HG03442 (cell line): ENCODE data around the gene PRUNE2.
"Not testable (repeated sequence)": the region's sequence is repeated elsewhere in the genome, so short reads cannot be mapped to it uniquely, and the experiment has no call there.

Experiments
- ATAC-seq: cut with Tn5 transposase; IDR thresholded peaks from one replicate; pipeline ENCODE4 v1.9.1; 2021; ENCODE audit warnings: mild to moderate bottlenecking, moderate library complexity; ENCODE audit not compliant: unreplicated experiment

The PRUNE2 gene, protein sequence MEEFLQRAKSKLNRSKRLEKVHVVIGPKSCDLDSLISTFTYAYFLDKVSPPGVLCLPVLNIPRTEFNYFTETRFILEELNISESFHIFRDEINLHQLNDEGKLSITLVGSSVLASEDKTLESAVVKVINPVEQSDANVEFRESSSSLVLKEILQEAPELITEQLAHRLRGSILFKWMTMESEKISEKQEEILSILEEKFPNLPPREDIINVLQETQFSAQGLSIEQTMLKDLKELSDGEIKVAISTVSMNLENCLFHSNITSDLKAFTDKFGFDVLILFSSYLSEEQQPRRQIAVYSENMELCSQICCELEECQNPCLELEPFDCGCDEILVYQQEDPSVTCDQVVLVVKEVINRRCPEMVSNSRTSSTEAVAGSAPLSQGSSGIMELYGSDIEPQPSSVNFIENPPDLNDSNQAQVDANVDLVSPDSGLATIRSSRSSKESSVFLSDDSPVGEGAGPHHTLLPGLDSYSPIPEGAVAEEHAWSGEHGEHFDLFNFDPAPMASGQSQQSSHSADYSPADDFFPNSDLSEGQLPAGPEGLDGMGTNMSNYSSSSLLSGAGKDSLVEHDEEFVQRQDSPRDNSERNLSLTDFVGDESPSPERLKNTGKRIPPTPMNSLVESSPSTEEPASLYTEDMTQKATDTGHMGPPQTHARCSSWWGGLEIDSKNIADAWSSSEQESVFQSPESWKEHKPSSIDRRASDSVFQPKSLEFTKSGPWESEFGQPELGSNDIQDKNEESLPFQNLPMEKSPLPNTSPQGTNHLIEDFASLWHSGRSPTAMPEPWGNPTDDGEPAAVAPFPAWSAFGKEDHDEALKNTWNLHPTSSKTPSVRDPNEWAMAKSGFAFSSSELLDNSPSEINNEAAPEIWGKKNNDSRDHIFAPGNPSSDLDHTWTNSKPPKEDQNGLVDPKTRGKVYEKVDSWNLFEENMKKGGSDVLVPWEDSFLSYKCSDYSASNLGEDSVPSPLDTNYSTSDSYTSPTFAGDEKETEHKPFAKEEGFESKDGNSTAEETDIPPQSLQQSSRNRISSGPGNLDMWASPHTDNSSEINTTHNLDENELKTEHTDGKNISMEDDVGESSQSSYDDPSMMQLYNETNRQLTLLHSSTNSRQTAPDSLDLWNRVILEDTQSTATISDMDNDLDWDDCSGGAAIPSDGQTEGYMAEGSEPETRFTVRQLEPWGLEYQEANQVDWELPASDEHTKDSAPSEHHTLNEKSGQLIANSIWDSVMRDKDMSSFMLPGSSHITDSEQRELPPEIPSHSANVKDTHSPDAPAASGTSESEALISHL (N-terminal part only)

DNA sequence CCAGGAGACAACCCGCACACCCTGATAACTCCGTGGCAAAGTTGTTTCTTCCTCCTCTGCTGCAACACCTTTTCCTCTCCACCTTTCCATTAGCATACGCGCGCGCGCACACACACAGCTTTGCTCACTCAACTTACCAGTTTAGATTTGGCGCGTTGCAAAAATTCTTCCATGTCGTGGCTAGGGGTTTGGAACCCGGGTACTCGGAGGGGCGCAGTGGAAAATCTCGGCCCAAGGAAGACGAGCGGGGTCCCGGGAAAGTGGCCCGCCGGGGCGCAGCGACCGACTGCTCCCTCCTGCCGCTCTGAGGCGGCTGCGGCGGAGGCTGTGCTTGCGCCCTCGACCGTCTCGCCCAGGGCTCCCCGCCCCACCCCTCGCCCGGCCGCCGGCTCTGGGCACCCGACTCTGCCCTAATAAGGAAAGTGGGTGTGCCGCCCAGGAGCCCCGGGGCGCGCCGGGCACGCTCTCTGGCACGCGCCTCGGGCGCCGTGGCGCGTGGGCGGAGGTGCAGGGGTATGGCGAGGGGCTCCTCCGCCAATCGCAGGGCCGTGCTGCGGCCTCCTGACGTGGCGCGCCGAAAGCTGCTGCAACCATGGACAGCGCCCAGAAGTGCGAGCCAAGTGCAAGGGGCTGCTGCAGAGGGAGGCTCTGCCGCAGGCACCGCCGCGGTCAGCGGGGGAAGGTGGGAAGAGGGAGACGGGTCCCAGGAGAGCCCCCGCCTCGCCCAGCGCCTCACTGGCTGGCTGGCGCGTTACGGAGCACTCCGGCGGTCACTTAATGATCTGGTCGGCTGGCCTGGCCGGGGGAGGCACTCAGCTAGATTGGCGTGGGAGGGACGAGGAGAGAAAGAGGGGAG is at the start of gene PRUNE2:
TSS of gene PRUNE2 (minus strand) at position 324 of the 856 bp plus-strand sequence. CDS start at position 173, 151 bp downstream.
- peak; percentile 90 for ATAC-seq

DNA sequence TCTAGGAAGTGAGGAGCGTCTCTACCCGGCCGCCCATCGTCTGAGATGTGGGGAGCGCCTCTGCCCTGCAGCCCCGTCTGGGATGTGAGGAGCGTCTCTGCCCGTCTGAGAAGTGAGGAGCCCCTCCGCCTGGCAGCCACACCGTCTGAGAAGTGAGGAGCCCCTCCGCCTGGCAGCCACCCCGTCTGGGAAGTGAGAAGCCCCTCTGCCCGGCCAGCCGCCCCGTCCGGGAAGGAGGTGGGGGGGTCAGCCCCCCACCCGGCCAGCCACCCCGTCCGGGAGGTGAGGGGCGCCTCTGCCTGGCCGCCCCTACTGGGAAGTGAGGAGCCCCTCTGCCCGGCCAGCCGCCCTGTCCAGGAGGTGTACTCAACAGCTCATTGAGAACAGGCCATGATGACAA is 49.5 kb upstream of the PRUNE2 start:
- ATAC-seq: not testable (repeated sequence)

DNA sequence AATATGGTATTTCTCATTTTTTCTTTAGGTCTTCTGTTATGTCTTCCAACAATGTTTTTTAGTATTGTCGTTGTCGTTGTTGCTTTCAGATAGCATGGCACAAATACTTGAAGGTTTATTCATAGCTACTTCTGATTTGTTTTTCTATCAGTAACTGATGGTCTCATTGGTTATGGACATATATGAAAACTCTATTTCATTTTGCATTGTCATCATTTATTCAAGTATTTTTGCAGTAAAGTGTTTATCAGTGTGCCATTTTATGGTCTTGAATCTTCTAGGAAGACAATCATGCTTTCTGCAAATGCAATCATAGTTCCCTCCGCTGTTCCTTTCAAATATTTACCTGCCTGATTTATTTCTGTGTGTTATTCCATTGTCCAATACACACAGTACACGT is 44.0 kb upstream of the PRUNE2 start:
- ATAC-seq: no peak

DNA sequence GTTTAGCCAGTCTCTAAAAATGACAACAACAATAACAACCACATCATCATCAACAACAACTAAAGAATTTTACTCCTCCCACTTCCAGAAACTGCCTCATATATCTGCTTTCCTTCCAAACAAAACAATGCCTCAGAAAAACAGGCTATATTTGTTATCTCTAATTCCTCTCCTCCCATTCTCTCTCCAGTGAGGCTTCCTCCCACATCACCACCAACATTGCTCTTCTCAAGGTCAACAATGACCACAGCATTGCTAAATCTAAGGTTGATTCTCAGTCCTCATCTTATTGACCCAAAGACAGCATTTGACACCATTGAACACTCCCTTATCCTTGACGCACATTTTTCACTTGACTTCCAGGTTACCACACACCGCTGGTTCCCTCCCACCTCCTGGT is 38.1 kb upstream of the PRUNE2 start:
- no peak for ATAC-seq

DNA sequence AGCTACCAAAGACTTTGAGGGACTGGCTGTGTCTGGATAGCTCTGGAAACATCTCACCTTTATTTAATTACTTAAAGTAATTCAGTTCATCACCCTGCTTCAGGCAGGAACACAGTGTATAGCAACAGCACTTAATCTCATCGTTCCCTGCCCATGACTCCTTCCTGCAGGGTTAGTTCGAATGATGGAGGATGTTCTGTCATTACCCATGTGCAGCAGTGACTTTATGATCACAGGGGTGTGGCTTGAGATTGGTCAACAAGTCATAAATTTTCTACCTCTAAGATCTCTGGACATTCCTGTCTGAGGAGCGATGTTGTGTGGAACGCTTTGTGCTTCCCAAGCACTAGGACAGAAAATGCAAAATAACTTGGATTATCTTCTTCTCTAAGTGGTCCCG is 37.1 kb upstream of the PRUNE2 start:
- no peak for ATAC-seq

DNA sequence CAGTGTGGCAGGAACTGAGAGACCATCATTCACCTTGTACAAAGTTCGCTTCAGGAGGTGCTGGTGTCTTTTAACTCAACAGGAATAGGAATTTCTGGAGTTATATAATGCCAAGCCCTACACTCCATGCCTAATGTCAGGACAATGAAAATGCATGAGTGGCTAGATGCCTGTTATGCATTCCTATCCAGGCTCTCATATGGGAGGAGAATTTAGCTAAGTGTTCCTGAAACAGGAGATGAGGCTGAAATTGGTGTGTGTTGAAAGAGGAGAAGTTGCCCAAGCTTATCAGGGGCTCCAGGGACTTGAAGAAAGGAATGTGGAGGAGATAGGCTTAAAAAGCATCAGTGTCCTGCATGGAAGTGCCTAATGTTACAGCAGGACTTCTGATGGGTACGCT is 26.8 kb upstream of the PRUNE2 start:
- no peak for ATAC-seq

DNA sequence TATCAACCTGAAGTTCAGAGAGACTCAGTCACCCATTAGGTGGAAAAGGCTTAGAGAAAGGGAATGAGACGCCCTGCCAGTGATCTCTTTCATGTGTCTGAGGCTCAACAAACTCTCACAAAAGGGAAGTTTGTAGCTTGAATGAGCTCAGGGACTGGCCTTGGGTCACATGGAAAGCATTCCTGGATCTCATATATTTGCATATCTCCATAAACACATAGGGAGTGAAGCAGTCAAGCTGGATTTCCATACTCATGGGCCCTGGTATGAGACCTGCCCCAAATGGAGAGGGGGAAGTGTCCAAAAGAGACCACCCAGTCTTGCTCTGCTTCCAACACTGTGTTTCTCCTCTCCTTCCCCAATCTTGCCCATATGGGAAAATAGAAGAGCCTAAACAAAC is 26.4 kb upstream of the PRUNE2 start:
- no peak for ATAC-seq

DNA sequence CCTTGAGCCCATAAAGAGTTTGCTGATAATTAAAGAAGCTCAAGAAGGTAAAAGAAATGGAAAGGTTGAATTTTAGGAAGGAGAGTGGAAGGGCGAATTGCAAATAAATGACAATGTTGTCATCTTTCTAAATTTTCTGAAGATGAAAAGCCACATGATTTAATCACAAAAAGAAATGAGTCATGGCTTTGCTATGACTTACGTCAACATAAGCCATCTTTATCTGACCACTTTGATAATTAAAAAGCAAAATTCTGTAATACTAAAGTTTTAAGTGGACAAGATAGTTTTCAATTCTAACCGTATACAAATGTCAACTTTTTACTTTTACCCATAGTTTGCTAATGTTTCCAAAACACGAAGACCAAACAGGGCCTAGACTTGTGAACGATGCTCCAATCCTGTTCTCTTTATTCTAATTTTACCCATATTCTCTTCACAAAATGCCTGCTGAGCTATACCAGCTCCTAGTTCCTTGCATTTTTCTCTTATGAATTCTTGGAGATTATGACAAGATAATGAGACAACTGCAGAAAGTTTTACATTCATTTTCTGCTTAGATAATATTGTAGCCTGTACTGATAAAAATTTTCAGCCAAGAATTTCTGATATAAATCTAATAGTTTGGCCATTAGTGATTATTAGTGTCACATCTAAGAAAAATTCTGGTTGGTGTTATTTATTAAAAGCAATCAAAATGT is 21.8 kb upstream of the PRUNE2 start:
- ATAC-seq: no peak

DNA sequence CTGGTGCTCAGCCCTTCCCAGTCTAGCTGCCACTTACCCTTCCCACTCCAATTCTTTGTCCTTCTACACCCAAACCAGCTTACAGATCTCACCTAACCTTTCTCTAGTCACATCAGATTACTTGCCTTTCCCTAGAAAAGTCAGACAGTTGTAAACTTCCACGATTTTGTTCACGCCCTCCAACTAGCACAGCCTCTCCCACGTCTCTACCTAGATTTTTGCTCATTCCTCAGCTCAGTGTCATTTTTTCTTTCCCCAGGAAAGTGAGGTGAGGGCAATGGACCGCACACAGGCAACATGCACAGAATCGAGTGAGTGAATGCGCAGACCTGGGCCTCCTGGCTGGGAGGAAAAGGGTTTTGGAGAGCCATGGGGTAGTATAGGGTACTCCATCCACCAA is 20.9 kb upstream of the PRUNE2 start:
- ATAC-seq: no peak

DNA sequence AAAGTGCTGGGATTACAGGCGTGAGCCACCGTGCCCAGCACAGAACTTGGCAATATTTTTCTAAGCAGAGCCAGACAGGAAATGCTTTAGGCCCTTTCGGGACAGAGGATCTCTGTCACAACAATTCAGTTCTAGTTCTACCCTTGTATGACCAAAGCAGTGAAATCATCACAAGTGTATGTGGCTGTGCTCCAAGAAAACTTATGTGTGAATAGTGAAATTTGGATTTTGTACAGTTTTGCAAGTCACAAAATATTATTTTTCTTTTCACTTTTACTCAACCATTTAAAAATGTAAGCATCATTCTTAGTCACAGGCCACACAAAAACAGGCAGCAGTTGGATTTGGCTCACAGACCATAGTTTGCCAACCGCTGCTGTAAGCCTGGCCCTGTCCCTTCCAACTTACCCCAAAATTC is 20.4 kb upstream of the PRUNE2 start:
- no peak for ATAC-seq

DNA sequence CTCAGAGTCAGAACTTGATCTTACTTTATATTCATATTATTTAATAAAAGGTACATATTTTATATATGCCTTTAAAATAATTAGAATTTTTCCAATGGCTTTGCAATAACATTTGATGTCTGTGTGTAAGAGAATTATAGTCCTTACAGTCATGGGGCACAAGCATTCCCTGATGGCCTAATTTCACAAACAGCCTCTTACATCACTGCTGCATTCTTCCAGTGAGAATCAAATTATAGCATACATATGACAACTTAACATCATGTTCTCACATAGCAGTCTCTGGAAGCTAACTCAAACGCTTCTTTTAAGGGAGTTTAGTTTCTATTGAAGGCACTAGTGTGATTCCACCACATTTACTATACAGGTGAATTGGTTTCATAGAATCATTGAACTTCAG is 15.3 kb upstream of the PRUNE2 start:
- no peak for ATAC-seq

DNA sequence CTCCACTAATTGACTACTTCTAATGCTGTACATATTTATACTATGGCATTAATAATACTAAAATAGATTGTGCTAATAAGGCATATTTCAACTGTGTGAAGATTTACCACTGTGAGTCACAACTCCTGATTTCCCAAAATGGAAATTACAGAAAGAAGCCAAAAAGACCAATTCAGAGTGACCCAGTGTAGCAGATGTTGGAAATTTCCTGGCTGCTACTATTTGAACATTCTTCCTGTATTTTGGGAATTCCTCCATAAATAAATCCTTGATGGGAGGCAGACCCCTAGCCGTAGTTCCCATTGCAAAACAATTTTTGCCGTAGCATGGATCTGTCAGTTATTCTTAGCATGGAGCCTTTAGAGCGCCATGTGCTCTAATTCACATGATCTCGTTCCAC is 11.4 kb upstream of the PRUNE2 start:
- ATAC-seq: no peak

DNA sequence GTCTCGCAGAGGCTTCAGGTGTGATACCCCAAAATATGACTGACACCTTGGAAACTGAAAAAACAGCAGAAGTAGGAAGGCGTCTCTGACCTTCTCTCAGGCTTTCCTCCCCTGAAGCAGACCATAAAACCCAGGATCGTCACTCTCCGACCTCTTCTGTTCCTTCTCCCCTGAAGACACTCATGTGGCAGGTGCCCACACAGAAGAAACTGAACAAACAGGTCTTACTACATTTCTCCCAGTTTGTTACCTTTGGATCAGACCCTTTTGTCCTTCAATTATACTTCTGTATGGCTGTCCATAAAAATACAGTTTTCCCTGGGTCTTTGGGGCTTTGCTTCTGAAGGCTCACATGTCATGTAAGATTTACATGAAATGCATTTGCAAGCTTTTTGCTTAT is 10.3 kb upstream of the PRUNE2 start:
- ATAC-seq: no peak

DNA sequence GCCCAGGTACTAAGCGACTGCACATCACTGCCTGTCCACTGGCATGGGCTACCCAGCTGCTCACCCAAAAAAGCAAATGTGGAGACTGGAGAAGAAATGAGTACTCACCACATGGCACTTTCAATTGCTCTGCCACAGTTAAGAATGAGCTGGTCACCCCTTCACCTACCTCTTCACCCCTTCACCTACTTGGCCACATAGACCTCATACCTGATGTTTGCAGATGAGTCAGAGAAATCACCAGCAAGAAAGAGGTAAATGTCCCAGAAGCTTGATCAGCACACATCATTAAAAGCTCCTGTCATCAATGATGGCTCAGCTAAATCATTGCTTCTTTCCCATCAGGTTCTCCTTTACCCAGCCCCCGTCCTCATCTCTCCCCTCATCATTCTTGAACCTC is 7.6 kb upstream of the PRUNE2 start:
- no peak for ATAC-seq

DNA sequence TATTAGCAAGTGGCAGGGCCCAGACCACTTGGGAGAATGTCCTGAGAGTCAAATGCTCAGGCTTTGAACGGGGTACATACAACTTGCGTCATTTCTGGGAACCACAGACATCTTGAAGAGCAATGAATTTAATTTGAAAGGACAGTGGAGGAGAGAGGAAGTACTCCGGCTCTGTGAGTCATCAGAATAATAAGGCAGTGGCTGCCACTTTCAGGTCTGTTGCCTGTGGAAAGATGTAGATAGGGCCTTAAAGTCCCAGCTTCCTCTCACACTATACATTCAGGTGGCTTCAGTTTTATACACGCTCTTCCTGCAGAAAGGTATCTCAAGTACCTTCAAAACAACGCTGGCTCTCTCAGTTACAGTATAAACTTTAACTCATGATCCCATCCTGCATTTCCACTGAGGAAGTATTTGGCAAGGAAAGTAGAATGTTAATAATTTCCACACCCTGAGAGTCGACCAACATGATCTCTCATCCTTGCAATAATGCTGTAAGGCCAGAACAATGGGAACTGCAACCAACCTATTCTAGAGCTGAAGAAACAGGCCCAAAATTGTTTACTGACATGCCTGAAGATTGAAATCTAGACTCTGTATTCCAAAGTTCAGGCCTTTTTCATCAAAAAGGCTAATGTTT is 6.8 kb upstream of the PRUNE2 start:
- no peak for ATAC-seq

DNA sequence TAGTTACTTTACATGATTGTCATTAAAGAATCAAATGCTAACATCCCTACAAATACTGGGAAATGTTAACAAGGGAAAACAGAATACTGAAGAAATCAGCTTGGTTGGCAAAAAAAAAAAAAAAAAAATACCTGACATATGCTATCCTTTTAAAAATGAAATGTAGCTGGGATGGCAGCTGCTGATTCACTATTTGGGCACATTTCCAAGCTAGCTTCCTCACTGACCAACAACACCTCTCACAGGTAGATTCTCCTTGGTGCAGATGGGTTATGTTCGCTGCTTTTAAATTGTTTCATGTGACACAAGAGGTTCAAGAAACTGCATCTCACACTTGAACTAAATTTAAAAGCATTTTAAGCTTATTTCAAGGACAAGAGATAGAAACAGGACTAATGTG is 6.1 kb upstream of the PRUNE2 start:
- ATAC-seq: no peak

DNA sequence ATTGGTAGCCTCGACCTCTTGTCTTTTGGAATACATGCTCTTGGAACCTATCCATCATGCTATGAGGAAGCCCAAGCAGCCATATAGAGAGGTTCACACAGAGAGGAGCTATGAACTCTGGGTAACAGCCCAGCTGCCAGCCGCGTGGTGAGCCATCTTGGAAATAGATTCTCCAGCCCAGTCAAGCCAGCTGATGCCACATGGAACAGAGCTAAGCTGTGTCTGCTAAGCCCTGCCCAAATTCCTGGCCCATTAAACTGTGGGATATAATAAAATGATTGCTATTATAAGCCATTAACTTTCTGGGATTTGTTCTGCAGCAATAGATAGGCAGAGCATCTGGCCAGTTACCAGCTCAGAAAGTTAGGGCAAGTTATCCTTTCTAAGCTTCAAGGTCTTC is 4.9 kb upstream of the PRUNE2 start:
- no peak for ATAC-seq

DNA sequence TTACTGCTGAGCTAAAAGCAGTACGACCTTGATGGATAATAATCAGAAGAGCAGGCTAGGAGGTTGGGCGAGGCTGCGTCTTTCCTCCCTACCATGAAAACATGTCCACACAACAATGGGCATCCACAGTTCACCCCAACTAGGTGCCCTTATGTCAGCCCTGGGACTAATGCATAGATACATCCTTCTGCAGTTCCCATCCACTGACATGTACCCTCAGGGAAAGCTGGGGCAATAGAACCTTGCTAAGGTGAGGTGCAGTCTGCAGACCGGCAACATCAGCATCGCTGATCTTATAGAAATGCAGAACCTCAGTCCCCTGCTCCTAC is 697 bp upstream of the PRUNE2 start:
- no peak for ATAC-seq

DNA sequence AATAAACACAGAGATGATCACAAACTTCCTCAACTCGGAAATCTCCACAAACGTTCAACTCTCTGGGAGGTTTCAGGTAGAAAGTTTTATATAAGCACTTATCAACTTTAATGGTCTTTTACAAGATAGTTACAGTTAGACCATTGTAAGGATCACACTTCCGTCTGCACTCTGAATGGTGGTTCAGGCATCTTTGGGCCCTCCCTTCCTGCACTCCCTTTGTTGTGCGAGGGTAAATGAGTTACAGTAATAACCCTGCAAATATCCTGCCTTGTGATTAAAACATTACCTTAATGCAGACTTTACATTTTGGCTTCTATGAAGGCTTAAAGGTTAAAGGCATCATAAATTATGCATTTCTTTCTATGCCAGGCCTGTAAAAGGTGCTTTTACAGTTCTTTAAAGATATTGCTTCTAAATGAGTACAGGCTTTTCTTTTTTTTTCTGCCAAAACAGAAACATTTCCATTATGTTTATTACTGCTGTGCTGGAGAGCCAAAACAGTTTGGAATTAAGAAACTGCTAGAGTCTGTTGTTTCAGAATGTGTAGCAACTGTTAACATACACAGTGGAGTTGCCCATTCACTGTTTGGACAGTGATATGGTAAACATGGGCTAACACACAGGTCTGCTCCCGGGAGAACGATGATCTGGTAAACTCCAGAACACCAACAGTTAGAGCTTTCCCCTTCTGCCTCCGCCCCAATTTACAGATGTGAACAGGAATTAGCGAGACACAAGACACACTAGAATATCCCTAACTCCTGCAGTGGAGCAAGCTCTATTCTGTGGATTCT is 1.1 kb downstream of the PRUNE2 start:
- no peak for ATAC-seq
